Pancreas (tissue), 10 donors: Measurements from ENCODE around the gene IRF8. TPM values are rescaled to one million over a fixed set of nuclear protein-coding genes. Genes with fewer than 3 reads are reported as not detected.
A peak's percentile ranks its signal among the peaks of the same experiment; 100 is the strongest.

ENCODE experiments used
- ATAC-seq, 4 donors: fragments of 200-7000 bp; cut with Tn5 transposase; one replicate each; pipeline versions ENCODE4 v1.8.0 to v1.9.1; 2020; ENCODE audit warnings: mild to moderate bottlenecking in 4 of 4, moderate library complexity in 4 of 4
- DNase-seq, 6 donors: peaks; one replicate each; pipeline ENCODE4 v3.0.0-alpha.2; 2020
- FAIRE-seq: peaks from 2 replicates; lab custom pipeline; 2012; peaks lifted over from hg19 to GRCh38; lab: Jason Lieb, UNC
- H3K27ac ChIP-seq, 4 donors: fragments of 200-600 bp; sonication (generic); 1 replicate in 3 of 4; 2 replicates in 1 of 4; pipeline versions ENCODE4 v1.5.0 to v1.8.0; 2020
- H3K27me3 ChIP-seq, 4 donors: fragments of 200-600 bp; one replicate each; pipeline ENCODE4 v1.8.0; 2021
- H3K36me3 ChIP-seq, 3 donors: fragments of 200-600 bp; sonication (generic) in 1 of 3; one replicate each; pipeline versions ENCODE4 v1.5.0 to v1.8.0; 2020 to 2021
- H3K4me1 ChIP-seq, 3 donors: fragments of 200-600 bp; one replicate each; pipeline ENCODE4 v1.8.0; 2021
- H3K4me3 ChIP-seq, 4 donors: fragments of 200-600 bp; sonication (generic) in 2 of 4; one replicate each; pipeline versions ENCODE4 v1.5.0 to v1.8.0; 2020 to 2021
- H3K9me3 ChIP-seq, 4 donors: fragments of 200-600 bp; one replicate each; pipeline ENCODE4 v1.8.0; 2021
- WGBS, 2 donors: extraction: QIAGEN DNeasy Blood & Tissue Kit; methylation state at CpG; one replicate each; pipeline ENCODE4 v1.1.7; 2013; 5-methylcytosine and 5-hydroxymethylcytosine counted together
- intact Hi-C, 3 donors: fragments of 100-400 bp; cut with DNase I; formaldehyde crosslinking; loops; one replicate each; pipeline versions ENCODE4 v1.11.1 to v1.14.2; 2022
- polyA plus RNA-seq, 2 donors: library from polyadenylated mRNA; stranded (reverse); fragments of 200-250 nt; gene quantifications; one replicate each; pipeline ENCODE4 v1.2.3, GENCODE V29; 2013
- total RNA-seq, 6 donors: library from RNA; stranded (reverse); fragmentation: NEBNext Ultra II Directional in 4 of 6; extraction: Animal tissue kit (Norgen Biotek cat#: 25700) in 4 of 6; gene quantifications; one replicate each; pipeline versions ENCODE4 v1.2.1 to v1.2.4, GENCODE V29; 2021 to 2023
- TF ChIP-seq, protein P1 (sequence below), 4 donors: fragments of 200-600 bp; sonication (generic) in 3 of 4; IDR thresholded peaks; one replicate each; pipeline versions ENCODE4 v1.5.0 to v1.8.0; 2021; ENCODE audit warnings: antibody characterized with exemption in 4 of 4
- donor health status: healthy with polysubstance abuse.
- donor health status: DM: no; HTN: no; CAD: no; lungs with moderate emphysema.
- donor health status: DM: no; HTN: no; CAD: no.
- donor health status: control.
- donor health status: control.
- donor health status: Bipolar disorder and iron deficiency.
- donor health status: DM: yes; HTN: yes; CAD: no.
- donor health status: DM: no; HTN: no; CAD: no.
- donor health status: DM: no; HTN: no; CAD: no.
- donor health status: DM: yes; HTN: yes; CAD: no.

Gene IRF8
- total and polyA plus RNA-seq, 8 donors, result 0.92 to 18.2 (median 6.9) TPM

DNA sequence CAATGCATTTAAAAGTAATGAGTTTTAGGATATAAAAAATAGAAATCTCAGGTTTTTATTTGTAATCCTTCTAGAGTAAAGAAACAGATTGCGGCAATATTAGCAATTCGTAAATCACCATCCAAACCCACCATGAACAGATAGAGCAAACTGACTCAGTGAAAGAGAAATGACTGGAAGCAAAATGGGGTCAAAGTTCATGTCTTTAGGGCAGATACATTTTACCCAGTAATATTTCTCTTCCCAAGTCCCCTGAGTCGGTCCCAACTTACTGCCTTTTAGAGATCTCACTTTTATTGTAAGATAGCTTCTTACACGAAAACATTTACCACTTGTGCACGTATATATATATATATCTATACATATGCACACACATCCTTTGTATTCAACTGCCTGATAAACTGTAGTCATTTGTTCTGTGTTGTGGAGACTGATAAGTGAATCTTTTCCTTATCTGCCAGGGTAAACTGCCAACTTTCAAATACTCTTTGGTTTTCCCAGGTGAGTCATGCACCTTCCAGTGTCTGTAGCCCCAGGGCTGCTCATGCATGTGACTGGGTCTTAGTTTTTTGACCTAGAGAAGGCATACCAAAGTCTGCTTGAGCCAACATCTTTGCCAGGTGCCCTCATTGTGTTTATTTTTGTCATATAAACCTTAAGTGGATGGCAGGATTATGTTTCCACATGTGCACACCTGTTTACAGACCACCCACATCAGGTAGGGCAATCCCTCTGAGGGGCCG, 7.8 kb upstream of the IRF8 start:
- TF ChIP-seq, protein P1, sequence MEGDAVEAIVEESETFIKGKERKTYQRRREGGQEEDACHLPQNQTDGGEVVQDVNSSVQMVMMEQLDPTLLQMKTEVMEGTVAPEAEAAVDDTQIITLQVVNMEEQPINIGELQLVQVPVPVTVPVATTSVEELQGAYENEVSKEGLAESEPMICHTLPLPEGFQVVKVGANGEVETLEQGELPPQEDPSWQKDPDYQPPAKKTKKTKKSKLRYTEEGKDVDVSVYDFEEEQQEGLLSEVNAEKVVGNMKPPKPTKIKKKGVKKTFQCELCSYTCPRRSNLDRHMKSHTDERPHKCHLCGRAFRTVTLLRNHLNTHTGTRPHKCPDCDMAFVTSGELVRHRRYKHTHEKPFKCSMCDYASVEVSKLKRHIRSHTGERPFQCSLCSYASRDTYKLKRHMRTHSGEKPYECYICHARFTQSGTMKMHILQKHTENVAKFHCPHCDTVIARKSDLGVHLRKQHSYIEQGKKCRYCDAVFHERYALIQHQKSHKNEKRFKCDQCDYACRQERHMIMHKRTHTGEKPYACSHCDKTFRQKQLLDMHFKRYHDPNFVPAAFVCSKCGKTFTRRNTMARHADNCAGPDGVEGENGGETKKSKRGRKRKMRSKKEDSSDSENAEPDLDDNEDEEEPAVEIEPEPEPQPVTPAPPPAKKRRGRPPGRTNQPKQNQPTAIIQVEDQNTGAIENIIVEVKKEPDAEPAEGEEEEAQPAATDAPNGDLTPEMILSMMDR (IDR thresholded peaks at IDR 0.05), result no peak
- Histone ChIP-seq H3K9me3 (no peaks in the 10 kb centered on the region), H3K4me1 (peaks cover 0 to 6% (median 0%) of the 10 kb centered on the region in 3 donors), H3K36me3 (no peaks in the 10 kb centered on the region), H3K27ac (no peak overlapping the region), H3K27me3 (peaks cover 0 to 5% (median 0%) of the 10 kb centered on the region in 4 donors), H3K4me3 (no peak overlapping the region)
- no peak for FAIRE-seq
- peak; percentile 64 to 69 (median 68) for ATAC-seq
- WGBS, 2 donors, result 64 to 65% methylated on average over 6 of the region's 6 CpGs
- peak in 3 of 6 donors; percentile 24 to 45 (median 43) for DNase-seq
- intact Hi-C loops, result no loop called here

DNA sequence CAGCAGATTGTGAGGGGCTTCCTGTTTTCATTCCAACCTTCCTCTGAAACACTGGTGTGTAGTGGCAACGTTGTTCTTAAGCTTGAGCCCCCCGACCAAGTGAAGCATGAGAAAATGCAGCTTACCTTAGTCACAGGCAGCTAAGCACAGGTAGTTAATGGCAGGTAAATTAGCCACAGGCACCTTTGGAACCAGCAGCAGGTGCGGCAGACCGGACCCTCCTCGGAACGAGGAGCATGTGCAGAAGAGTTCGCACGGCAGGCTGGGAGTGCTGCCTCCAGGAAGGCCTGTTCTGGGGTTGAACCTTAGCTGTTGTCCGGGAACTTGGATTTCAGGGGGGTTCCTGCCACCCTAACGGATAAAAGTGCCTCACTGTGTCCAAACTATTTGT, 7.2 kb upstream of the IRF8 start:
- FAIRE-seq (no peak), DNase-seq (peak in 1 of 6 donors; percentile 8), ATAC-seq (no peak)
- H3K4me3 ChIP-seq, result no peak overlapping the region
- peaks cover 0 to 6% (median 0%) of the 10 kb centered on the region in 3 donors for H3K4me1 ChIP-seq
- H3K27me3 ChIP-seq, result peaks cover 0 to 4% (median 0%) of the 10 kb centered on the region in 4 donors
- no peaks in the 10 kb centered on the region for H3K9me3 ChIP-seq
- WGBS, 2 donors, result 59 to 60% methylated on average over 10 of the region's 10 CpGs
- H3K36me3 ChIP-seq, result no peaks in the 10 kb centered on the region
- intact Hi-C loops, result no loop called here
- TF ChIP-seq, protein P1 (IDR thresholded peaks at IDR 0.05), result no peak
- no peak overlapping the region for H3K27ac ChIP-seq

DNA sequence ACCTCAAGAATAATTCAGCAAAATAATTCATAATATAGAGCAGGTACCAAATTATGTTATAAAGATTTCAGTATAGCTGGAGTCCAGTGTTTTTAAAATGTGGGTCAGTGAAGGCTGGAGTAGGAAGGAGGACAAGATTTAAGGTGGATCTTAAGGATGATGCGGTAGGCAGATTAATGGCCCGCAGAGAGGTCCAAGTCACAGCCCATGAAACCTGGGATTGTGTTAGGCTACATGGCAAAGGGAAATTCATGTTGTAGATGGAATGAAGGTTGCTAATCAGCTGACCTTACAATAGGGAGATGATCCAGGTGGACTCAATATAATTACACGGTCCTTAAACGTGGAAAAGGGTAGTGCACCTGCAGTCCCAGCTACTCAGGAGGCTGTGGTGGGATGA, 6.2 kb upstream of the IRF8 start:
- no peaks in the 10 kb centered on the region for H3K9me3 ChIP-seq
- no peak overlapping the region for H3K4me3 ChIP-seq
- H3K27ac ChIP-seq, result no peak overlapping the region
- DNase-seq, result no peak
- no peak for FAIRE-seq
- whole genome bisulfite sequencing, 2 donors, result 79 to 85% methylated on average over 4 of the region's 4 CpGs
- intact Hi-C loops, result no loop called here
- H3K36me3 ChIP-seq, result no peaks in the 10 kb centered on the region
- H3K4me1 ChIP-seq, result peaks cover 0 to 6% (median 0%) of the 10 kb centered on the region in 3 donors
- ATAC-seq, result no peak
- TF ChIP-seq, protein P1 (IDR thresholded peaks at IDR 0.05), result no peak
- H3K27me3 ChIP-seq, result peaks cover 0 to 4% (median 0%) of the 10 kb centered on the region in 4 donors

DNA sequence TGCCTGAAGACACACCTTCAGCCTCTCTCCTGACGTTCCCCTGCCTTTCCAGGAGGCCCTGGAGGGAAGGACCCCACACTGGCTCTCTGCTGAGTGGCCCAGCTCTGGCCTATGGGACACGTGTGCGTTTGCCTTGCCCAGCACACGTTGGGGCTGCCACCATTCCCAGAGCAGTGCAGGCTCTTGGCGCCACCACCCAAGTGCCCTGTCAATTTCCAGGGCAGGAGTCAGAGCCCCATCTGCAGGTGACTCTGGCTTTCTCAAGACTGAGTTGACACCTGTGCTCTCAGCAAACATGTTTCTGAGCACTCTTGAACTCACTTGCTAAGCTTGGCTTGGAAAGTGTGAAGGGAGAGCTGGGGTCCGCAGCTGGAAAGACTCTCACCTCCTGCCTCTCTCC, 4.7 kb upstream of the IRF8 start:
- Histone ChIP-seq H3K36me3 (no peaks in the 10 kb centered on the region), H3K27me3 (no peaks in the 10 kb centered on the region), H3K27ac (no peak overlapping the region), H3K9me3 (no peaks in the 10 kb centered on the region), H3K4me1 (peaks cover 0 to 6% (median 0%) of the 10 kb centered on the region in 3 donors), H3K4me3 (no peak overlapping the region)
- DNase-seq, result peak in 5 of 6 donors; percentile 58 to 80 (median 71)
- intact Hi-C loops, result no loop called here
- TF ChIP-seq, protein P1 (IDR thresholded peaks at IDR 0.05), result no peak
- peak; percentile 61 to 78 (median 75) for ATAC-seq
- no peak for FAIRE-seq
- WGBS, 2 donors, result 18 to 28% methylated on average over 6 of the region's 6 CpGs

DNA sequence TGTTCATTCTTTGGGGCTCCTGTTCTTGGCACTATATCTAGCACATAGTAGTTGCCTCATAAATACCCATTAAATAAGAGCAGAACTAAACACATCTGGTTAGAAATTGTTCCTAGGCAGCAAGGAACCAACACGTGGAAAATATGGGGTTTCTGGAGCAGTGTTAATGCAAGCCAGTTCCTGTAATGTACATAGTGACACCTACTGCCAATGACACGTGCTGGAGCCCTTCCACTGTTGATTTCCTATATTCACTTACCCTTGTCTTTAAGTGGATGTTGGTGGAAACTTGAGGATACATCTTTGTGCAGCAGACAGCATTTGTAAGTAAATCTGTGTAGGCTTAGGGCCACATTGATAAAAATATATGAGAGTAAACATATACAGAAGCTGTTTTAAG, 1.6 kb upstream of the IRF8 start:
- 23 to 32% methylated on average over 2 of the region's 2 CpGs for WGBS, 2 donors
- intact Hi-C loops, result no loop called here
- H3K27ac ChIP-seq, result no peak overlapping the region
- no peaks in the 10 kb centered on the region for H3K9me3 ChIP-seq
- TF ChIP-seq, protein P1 (IDR thresholded peaks at IDR 0.05), result no peak
- H3K4me1 ChIP-seq, result peaks cover 0 to 10% (median 7%) of the 10 kb centered on the region in 3 donors
- FAIRE-seq (no peak), ATAC-seq (no peak), DNase-seq (peak in 1 of 6 donors; percentile 5)
- no peaks in the 10 kb centered on the region for H3K27me3 ChIP-seq
- no peak overlapping the region for H3K4me3 ChIP-seq
- H3K36me3 ChIP-seq, result no peaks in the 10 kb centered on the region
